ENCODE measurements around the gene KCTD1.

KCTD1 gene

DNA sequence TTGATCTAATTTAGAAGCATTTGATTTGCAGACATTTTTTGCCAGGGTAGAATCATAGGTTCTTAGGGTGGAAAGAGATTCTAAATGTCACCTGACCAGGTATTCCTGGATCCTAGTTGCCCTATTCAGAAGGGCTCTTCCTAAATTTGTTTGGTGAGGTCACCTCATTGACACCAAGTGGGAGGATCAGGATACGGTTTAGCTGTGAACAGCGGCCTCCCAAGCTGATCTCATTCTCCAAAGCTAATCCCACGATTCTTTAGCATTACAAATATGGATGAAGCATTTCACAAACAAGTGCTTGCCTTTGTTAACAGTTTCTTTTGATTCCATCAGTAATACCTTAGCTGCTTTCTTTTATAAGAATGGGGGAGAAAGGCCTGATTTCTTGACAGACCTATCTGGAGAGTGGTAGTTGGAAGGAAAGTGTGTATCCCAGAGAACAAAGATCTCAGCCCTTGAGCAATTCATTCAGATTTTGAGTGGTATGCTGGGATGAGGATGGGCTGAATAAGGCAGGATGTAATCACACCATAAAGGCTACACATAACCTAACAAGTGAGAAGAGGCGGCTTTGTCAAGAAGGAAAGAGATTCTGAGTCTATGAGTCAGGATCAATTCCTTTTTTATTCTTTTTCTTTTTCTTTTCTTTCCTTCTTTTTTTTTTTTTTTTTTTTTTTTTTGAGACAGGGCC, 16.6 kb downstream of the KCTD1 start:
- H3K4me3 ChIP-seq (ENCODE audit: low read length) = no peak overlapping the region
- DNase-seq (ENCODE audit: low read depth) = no peak
- TF ChIP-seq, protein P1, sequence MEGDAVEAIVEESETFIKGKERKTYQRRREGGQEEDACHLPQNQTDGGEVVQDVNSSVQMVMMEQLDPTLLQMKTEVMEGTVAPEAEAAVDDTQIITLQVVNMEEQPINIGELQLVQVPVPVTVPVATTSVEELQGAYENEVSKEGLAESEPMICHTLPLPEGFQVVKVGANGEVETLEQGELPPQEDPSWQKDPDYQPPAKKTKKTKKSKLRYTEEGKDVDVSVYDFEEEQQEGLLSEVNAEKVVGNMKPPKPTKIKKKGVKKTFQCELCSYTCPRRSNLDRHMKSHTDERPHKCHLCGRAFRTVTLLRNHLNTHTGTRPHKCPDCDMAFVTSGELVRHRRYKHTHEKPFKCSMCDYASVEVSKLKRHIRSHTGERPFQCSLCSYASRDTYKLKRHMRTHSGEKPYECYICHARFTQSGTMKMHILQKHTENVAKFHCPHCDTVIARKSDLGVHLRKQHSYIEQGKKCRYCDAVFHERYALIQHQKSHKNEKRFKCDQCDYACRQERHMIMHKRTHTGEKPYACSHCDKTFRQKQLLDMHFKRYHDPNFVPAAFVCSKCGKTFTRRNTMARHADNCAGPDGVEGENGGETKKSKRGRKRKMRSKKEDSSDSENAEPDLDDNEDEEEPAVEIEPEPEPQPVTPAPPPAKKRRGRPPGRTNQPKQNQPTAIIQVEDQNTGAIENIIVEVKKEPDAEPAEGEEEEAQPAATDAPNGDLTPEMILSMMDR (conservative IDR thresholded peaks at IDR 0.05; ENCODE audit: low read length) = no peak

DNA sequence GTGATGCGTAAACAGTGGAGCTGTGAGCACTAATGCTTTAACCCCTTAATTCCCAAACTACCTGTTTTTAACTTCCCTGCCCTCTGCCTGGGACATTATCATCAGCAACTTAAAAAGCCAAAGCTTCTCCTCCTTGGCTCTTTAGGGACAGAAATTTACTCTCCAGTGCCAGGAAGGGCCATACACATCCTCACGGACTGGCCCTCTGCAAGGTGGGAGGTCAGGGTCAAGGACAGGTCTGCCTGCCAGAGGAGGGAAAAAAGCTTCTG, 21.5 kb downstream of the KCTD1 start:
- DNase-seq (ENCODE audit: low read depth) = no peak
- TF ChIP-seq, protein P1 (conservative IDR thresholded peaks at IDR 0.05; ENCODE audit: low read length) = no peak
- no peak overlapping the region for H3K4me3 ChIP-seq (ENCODE audit: low read length)

- DNase-seq (ENCODE audit: low read depth) = peak; percentile 21
- no peak overlapping the region for H3K4me3 ChIP-seq (ENCODE audit: low read length)
- TF ChIP-seq, protein P1 (conservative IDR thresholded peaks at IDR 0.05; ENCODE audit: low read length) = no peak
Observed at GRCh38 chr18:26526128-26526965, 22.0 kb downstream of the KCTD1 start.

- TF ChIP-seq, protein P1 (conservative IDR thresholded peaks at IDR 0.05; ENCODE audit: low read length) = no peak
- H3K4me3 ChIP-seq (ENCODE audit: low read length) = no peak overlapping the region
- DNase-seq (ENCODE audit: low read depth) = no peak
Observed at GRCh38 chr18:26524504-26525351, 23.6 kb downstream of the KCTD1 start.

DNA sequence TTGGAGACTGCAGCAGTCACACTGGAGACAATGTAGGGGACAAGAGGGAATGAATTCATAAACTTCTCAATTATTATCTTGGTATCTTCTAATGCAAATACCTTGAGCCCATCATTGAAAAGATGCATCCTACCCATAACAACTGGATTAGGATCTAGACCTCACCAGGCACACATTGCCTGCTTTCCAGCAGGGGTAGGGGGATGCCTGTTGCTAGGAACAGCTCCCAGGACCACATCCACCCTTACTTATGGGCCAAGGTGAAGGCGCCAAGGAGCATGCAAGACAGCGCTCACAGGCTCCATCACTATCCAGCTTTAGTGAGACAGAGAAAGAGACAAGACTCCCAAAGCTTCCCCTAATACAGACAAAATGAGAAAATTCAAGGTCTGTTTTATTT, 24.4 kb downstream of the KCTD1 start:
- H3K4me3 ChIP-seq (ENCODE audit: low read length) = no peak overlapping the region
- DNase-seq (ENCODE audit: low read depth) = no peak
- TF ChIP-seq, protein P1 (conservative IDR thresholded peaks at IDR 0.05; ENCODE audit: low read length) = no peak

DNA sequence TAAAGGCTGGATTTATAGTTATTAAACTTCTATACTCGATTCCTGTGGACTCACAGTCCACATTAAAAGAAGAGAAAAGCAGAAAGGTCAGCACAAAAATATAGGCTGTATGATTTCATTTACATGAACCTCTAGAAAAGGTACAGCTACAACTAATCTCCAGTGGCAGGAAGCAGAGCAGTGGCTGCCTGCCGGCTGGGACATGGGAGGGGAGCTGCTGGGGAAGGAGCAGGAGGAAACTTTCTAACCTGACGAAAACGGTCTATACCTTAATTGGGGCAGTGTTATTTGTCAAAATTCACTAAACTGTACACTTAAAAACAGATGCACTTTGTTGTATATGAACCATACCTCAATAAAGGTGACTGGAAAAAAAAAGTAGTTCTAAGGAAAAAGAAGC, 26.7 kb downstream of the KCTD1 start:
- TF ChIP-seq, protein P1 (conservative IDR thresholded peaks at IDR 0.05; ENCODE audit: low read length) = no peak
- H3K4me3 ChIP-seq (ENCODE audit: low read length) = no peak overlapping the region
- DNase-seq (ENCODE audit: low read depth) = no peak
